IPS-15b (cell line): ENCODE results near the gene ATXN1.

Source experiments
- H3K27me3 ChIP-seq: one replicate; pipeline ENCODE4 v1.6.1; 2013; ENCODE audit warnings: low read length; ENCODE audit not compliant: control insufficient read depth, insufficient read depth
- H3K36me3 ChIP-seq: one replicate; pipeline ENCODE4 v1.6.1; 2013; ENCODE audit warnings: low read length; ENCODE audit not compliant: control insufficient read depth, insufficient read depth
- H3K4me1 ChIP-seq: one replicate; pipeline ENCODE4 v1.6.1; 2013; ENCODE audit warnings: mild to moderate bottlenecking, low read length; ENCODE audit not compliant: control insufficient read depth, insufficient read depth
- H3K4me3 ChIP-seq: one replicate; pipeline ENCODE4 v1.5.1; 2013; ENCODE audit warnings: low read depth, low read length
- H3K9ac ChIP-seq: one replicate; pipeline ENCODE4 v1.6.1; 2013; ENCODE audit warnings: low read depth, mild to moderate bottlenecking, low read length
- H3K9me3 ChIP-seq: one replicate; pipeline ENCODE4 v1.6.1; 2013; ENCODE audit warnings: mild to moderate bottlenecking, low read length; ENCODE audit not compliant: control insufficient read depth, insufficient read depth

Gene ATXN1

DNA sequence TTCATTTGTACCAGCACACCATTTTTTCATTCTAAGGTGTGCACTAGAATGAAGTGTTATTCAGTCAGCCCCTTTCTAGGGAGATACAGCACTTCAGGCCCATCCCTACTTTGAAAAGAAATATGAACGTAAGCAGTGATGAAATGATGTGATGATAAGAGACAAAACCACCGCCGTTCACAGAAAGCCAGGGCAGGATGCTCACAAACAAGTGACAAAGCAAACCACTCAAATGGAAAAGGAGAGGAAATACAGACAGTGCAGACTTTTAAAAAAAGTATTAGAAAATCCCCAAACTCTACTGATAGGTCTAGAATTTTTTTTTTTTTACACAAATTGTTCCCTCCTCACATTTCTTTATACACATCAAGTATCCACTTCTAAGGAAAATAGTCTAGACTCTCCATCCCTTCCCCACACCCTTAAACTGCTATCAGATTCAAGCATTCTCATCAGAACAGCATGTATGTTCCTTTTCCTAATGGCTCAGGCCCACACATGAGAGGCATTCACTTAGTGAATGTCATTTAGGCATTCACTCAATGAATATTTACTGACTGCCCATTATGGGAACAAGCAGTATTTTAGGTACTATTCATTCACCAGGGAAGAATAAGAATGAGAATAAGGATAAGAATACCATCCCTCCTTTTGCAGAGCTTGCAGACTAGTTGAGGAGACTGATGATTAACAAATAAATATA, 279.4 kb downstream of the ATXN1 start:
- H3K9me3 ChIP-seq, result no peaks in the 10 kb centered on the region
- no peak overlapping the region for H3K9ac ChIP-seq
- H3K4me3 ChIP-seq, result no peak overlapping the region
- peaks cover 7% of the 10 kb centered on the region for H3K4me1 ChIP-seq
- H3K27me3 ChIP-seq, result no peaks in the 10 kb centered on the region
- no peaks in the 10 kb centered on the region for H3K36me3 ChIP-seq

DNA sequence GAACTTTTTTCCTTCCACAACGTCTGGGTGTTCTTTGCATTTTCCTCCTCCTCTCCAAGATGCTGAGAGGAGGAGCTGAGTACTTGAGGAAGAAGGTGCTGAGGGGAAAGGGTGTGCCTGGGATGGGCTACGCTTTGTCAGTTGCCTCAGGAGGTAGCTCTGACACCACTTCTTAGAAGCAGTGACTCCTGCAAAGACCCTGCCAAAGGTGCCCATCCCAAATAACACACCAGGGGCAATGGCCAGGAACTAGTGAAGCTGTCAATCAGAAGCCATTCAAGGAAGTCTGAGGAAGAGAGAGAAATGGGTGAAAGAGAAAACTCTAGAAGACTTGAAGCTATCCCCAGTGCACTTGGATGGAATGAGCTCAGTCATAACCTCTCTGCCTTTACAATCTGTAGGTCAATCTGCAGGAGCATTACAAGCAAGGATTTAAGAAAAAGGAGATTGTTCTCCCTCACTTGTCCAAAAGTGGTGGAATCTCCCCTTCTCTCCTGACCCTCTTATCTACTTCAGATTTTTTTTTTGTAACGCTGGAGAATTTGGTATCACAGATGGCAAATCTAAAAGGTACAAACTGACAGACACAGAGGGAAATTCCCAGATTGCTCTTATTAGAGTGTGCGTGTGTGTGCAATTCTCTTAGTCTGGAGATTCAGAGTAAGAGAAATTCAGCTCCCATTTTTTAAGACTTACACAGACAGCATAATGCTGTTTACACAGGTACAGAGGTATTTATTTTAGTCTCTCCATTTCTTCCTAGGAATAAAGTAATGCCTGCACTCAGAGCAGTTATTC, 280.3 kb downstream of the ATXN1 start:
- H3K27me3 ChIP-seq, result no peaks in the 10 kb centered on the region
- H3K9me3 ChIP-seq, result no peaks in the 10 kb centered on the region
- H3K4me3 ChIP-seq, result no peak overlapping the region
- peaks cover 7% of the 10 kb centered on the region for H3K4me1 ChIP-seq
- H3K36me3 ChIP-seq, result no peaks in the 10 kb centered on the region
- H3K9ac ChIP-seq, result no peak overlapping the region

DNA sequence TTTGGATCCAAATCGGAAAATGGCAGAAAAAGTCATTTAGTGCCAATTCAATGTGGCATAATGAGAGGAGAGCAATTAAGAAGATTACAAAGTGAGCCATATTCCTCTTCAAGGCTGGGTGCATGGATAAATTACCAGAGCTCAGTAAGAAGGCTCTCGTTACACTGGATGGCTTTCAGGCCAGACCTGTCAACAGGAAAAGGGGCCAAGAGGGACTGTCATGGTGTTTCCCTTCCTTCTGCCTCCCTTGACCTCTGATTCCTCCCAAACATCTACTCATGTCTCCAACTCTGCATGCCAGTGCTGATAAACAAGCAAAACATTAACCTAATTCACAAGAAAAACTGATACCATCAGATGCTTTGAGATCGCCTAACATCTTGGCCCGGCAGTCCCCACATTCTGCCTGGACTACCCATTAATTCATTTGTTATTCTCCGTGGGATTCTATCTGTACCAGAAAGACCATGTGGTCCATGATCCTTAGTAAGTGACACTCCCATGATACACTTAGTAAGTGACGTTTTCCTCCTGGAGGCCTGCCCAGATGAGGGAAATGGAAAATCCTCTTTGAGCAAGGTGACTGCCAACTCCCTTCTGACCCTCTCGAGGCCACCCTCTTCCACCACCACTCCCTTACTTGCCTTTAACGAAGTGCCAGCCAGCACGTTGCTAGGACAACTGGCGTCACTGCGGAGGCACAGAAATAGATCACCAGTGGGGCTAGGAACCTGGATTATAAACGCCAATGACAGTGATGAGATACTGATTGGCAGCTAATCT, 283.7 kb downstream of the ATXN1 start:
- H3K9ac ChIP-seq, result no peak overlapping the region
- H3K4me1 ChIP-seq, result no peaks in the 10 kb centered on the region
- H3K9me3 ChIP-seq, result no peaks in the 10 kb centered on the region
- no peak overlapping the region for H3K4me3 ChIP-seq
- H3K36me3 ChIP-seq, result no peaks in the 10 kb centered on the region
- H3K27me3 ChIP-seq, result no peaks in the 10 kb centered on the region

DNA sequence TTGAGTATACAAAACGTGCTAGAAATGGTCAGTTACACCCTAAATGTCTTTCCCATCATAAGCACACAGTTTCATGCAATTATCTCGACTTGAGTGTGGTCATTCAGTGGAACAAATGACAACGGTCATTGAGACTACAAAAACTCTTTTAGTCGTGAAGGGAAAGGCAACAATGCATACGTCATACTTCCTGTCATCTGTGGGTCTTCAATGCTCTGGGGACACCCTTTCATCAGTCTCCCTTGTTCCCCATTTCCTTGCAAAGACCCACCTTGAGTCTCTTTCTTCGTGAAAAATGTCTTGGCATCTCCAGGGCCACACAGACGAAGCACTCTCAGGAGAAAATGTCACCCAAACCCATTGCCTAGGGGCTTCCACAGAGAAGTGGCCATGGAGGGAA, 284.4 kb downstream of the ATXN1 start:
- no peak overlapping the region for H3K9ac ChIP-seq
- H3K27me3 ChIP-seq, result no peaks in the 10 kb centered on the region
- no peak overlapping the region for H3K4me3 ChIP-seq
- no peaks in the 10 kb centered on the region for H3K9me3 ChIP-seq
- no peaks in the 10 kb centered on the region for H3K36me3 ChIP-seq
- H3K4me1 ChIP-seq, result no peaks in the 10 kb centered on the region

DNA sequence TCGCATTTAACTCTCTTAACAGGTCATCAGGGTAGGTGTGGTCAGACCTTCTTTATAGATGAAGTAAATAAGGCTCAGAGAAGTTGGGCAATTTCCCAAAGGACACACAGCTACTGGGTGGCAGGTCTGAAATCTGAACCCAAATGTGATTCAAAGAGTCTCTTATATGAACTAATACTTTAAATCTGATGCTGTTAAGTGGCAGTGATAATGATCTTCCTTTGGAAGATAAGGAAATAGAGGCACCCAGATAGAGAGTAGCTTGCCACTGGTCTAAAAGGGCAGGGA, 285.8 kb downstream of the ATXN1 start:
- H3K36me3 ChIP-seq, result no peaks in the 10 kb centered on the region
- no peak overlapping the region for H3K4me3 ChIP-seq
- H3K4me1 ChIP-seq, result no peaks in the 10 kb centered on the region
- no peaks in the 10 kb centered on the region for H3K27me3 ChIP-seq
- no peak overlapping the region for H3K9ac ChIP-seq
- H3K9me3 ChIP-seq, result no peaks in the 10 kb centered on the region

DNA sequence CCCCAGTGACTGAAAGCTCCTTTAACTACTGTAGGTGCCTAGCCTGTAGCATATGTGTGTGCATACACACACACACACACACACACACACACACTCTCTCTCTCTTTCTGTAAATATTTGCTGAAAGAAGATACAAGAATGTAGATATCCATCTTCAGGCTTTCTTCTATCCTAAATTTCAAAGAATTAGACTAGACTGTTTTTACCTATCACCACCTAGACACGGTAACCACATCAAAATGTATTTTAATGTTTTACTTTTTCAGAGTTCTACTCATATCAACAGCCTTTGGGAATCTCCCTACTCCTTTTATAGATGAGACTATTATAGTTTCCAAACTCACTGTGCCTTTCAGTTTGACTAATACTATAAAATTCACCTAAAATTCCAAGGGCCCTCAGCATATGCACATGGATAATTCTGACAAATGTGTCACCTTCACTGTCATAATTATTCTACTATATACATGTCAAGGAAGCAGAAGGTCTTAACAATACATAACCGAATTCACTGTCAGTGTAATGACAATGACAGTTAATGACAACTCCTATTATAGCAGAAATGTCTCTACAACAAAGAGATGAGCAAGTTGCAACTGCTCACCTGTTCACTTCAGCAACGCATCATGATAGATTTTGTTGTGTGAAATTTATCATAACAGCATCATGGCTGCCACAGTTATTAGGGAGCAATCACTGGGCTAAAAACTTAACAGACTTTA, 286.3 kb downstream of the ATXN1 start:
- no peaks in the 10 kb centered on the region for H3K36me3 ChIP-seq
- H3K9me3 ChIP-seq, result no peaks in the 10 kb centered on the region
- H3K9ac ChIP-seq, result no peak overlapping the region
- no peak overlapping the region for H3K4me3 ChIP-seq
- no peaks in the 10 kb centered on the region for H3K27me3 ChIP-seq
- no peaks in the 10 kb centered on the region for H3K4me1 ChIP-seq

DNA sequence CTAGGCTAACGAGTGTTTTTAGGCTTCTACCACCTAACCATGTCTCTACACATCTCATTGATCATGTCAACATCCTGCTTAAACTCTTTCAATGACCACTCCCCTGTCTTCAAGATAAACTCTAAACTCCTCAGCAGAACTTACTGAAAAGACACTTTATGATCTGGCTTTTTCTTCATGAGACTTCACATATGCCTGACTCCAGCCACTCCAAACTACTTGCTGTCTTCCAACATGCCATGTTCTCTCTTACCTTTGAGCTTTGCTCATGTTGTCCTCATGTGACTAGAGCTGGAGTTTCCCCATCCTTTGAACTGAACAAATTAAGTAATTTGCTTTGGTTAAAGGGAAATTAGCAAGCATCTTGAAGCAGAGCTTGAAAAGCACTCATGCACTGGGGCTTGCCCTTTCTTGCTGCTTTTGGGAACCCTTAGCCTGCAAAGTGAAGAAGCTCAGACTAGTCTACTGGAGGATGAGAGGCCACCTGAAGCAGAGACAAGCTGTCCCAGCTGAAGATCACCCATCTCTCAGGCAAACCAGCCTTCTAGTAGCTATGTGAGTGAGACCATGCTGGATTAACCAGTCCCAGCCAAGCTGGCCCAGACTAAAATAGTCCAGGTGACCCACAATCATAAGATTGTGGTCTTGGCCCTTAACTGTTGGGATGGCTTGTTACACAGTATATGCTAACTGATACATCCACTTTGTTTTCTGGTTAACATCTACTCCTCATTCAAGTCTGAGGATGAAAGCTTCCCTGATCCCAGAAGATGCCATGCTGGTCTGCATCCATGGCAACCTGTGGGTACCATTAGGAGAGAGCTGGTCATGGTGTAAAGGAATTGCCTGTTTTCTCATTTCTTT, 287.1 kb downstream of the ATXN1 start:
- Histone ChIP-seq H3K9ac (no peak overlapping the region), H3K4me1 (no peaks in the 10 kb centered on the region), H3K4me3 (no peak overlapping the region), H3K9me3 (no peaks in the 10 kb centered on the region), H3K27me3 (no peaks in the 10 kb centered on the region), H3K36me3 (no peaks in the 10 kb centered on the region)

DNA sequence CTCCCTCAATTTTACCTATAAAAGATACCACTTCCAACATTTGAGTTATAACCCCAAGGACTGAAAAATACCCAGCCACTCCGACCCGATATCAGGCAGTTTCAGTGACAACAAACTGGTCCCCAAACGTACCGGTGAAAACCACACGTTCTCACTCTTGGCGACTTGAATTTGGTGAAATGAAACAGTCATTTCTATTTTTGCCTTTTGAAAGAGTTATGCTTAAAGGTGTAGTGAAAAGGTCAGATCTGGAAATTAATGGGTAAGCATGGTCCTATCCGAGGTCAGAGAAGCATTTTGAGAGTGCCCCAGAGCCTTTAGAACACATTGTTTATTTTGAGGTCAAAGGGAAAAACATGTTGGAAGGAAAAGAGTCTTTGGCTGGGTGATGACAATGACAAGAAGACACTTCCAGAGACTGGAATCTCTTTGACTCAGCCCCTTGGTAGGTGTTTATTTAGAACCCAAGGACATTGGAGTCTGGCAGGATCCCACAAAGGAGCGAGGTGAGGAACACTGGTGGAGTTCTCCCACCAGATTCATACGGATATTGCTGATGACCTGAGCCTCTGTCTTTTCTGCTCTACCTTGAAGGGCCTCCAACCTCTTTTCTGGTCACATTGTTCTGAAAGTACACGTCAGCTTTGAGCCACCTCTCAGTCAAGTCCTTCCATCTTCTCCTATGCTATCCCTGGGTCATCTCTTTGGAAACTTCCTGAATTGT, 287.9 kb downstream of the ATXN1 start:
- no peaks in the 10 kb centered on the region for H3K27me3 ChIP-seq
- H3K4me3 ChIP-seq, result no peak overlapping the region
- no peaks in the 10 kb centered on the region for H3K9me3 ChIP-seq
- no peak overlapping the region for H3K9ac ChIP-seq
- H3K4me1 ChIP-seq, result no peaks in the 10 kb centered on the region
- no peaks in the 10 kb centered on the region for H3K36me3 ChIP-seq

DNA sequence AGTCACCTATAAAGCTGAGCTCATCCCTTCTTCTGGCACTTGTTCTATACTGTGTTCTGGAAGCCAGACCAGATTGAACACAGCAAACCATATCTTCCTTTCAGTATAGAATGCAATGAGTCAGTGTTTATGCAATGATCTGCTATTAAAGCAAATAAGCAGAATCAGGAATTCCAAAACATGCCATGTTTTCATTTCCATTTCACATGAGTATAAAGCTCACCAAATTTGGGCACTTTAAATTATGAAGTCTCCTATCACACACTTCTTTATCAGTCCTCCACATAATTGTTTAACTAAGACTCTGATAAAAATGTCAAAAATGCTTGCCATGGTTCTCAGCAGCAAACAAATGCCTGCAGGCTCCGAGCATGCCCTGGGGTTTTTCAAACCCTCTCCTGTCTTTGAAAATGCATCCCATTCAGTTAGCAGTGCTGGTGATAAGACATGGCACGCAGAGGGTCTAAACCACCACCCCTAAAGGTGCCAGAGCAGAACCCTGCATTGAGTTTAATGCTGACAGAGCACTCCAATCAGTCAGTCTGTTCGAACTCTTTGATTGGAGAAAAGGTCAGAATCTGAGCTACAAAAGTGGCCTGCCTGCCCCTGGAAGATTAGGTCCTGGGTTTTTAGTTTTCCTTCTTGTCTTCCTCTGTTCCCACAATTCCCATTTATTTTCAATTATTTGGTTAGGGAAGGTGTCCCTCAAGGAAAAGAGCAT, 288.8 kb downstream of the ATXN1 start:
- Histone ChIP-seq H3K4me3 (no peak overlapping the region), H3K27me3 (no peaks in the 10 kb centered on the region), H3K9ac (no peak overlapping the region), H3K4me1 (peaks cover 2% of the 10 kb centered on the region), H3K36me3 (no peaks in the 10 kb centered on the region), H3K9me3 (no peaks in the 10 kb centered on the region)

DNA sequence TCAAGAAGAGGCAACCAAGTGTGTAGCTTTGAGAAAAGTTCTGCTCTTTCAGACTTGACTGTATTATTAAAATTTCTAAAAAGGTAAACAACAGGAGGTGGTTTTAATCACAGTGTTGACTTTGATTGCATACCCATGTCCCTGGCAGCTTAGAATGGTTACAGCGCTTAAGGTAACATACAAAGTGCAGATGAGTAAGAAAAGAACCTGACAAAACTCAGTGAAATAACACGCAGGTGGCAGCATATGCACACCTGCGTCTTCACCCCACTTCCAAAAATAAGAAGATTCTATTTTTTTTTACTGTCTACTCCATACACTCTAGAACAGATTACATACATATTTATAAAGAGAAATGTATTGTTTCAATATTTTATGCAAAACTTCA, 289.4 kb downstream of the ATXN1 start:
- no peaks in the 10 kb centered on the region for H3K27me3 ChIP-seq
- H3K9me3 ChIP-seq, result no peaks in the 10 kb centered on the region
- H3K4me1 ChIP-seq, result peaks cover 3% of the 10 kb centered on the region
- H3K4me3 ChIP-seq, result no peak overlapping the region
- no peaks in the 10 kb centered on the region for H3K36me3 ChIP-seq
- no peak overlapping the region for H3K9ac ChIP-seq
